DOHH2 (cell line): ENCODE results near the gene GPANK1.

Experiments used
- CTCF ChIP-seq: fragments of 200-600 bp; sonication (generic); IDR thresholded peaks from one replicate; pipeline ENCODE4 v1.5.1; 2014; ENCODE audit warnings: antibody characterized with exemption, mild to moderate bottlenecking, low read depth, low read length; ENCODE audit not compliant: poor library complexity, severe bottlenecking
- EZH2phosphoT487 ChIP-seq: fragments of 200-600 bp; sonication (generic); IDR thresholded peaks from 2 replicates; pipeline ENCODE4 v1.6.1; 2017; ENCODE audit warnings: borderline replicate concordance, mild to moderate bottlenecking, antibody characterized with exemption, low read length, moderate library complexity, mixed read lengths

GRCh38 chr6:31629014-31629413 lies 35.8 kb downstream of the GPANK1 start:
- no peak for TF ChIP-seq CTCF
- TF ChIP-seq EZH2phosphoT487: no peak
